ENCODE results near the gene NFU1. TPM values are rescaled to one million over a fixed set of nuclear protein-coding genes. Genes with fewer than 3 reads are reported as not detected.

The NFU1 gene
- total and polyA plus RNA-seq, 9 of the 15 experiments (the other 6 are each of a cell fraction or from before 2014, with no cell fraction given): 33.3 to 61.8 (median 53.7) TPM

GRCh38 chr2:69436596-69436937, 668 bp downstream of the NFU1 start (continued):
- TF ChIP-seq ZNF165 (CRISPR knock-in tag; IDR thresholded peaks at IDR 0.05; ENCODE audit: borderline replicate concordance) (no peak), MLLT1 (IDR thresholded peaks at IDR 0.05) (no peak), CREB3L1 (IDR thresholded peaks at IDR 0.05; ENCODE audit: borderline replicate concordance, low read depth) (no peak), GATAD2B (IDR thresholded peaks at IDR 0.05; ENCODE audit: borderline replicate concordance) (no peak), PML (IDR thresholded peaks at IDR 0.05; ENCODE audit: low read length) (no peak), MXI1 (IDR thresholded peaks at IDR 0.05; ENCODE audit: low read depth, low read length) (no peak), GABPB1 (CRISPR knock-in tag; IDR thresholded peaks at IDR 0.05) (no peak), DPF2 (IDR thresholded peaks at IDR 0.05) (0 out of 2 replicates have a peak, but pooled peaks have one; percentile 1), ZNF699 (CRISPR knock-in tag; IDR thresholded peaks at IDR 0.05; ENCODE audit: insufficient replicate concordance) (no peak), ZNF696 (CRISPR knock-in tag; conservative IDR thresholded peaks at IDR 0.05) (no peak), ZKSCAN3 (CRISPR knock-in tag; IDR thresholded peaks at IDR 0.05) (no peak), FOXA1 (IDR thresholded peaks at IDR 0.05; ENCODE audit: borderline replicate concordance) (no peak), HBP1 (CRISPR knock-in tag; IDR thresholded peaks at IDR 0.05) (0 out of 2 replicates have a peak, but pooled peaks have one; percentile 31), KDM4B (IDR thresholded peaks at IDR 0.05; ENCODE audit: borderline replicate concordance in 2 of 2, low read depth in 1 of 2) (no peak), PPARD (CRISPR knock-in tag; IDR thresholded peaks at IDR 0.05) (no peak), SMAD3 (CRISPR knock-in tag; conservative IDR thresholded peaks at IDR 0.05) (no peak), TSHZ1 (CRISPR knock-in tag; IDR thresholded peaks at IDR 0.05) (no peak), GTF2B (IDR thresholded peaks at IDR 0.05; ENCODE audit: extremely low read depth, insufficient read length) (peak; percentile 27)

Measured in K562 (cell line).